BJ (cell line): ENCODE data around the gene SLC25A26. TPM values are rescaled to one million over a fixed set of nuclear protein-coding genes. Genes with fewer than 3 reads are reported as not detected.
"Not testable (repeated sequence)": the region's sequence is repeated elsewhere in the genome, so short reads cannot be mapped to it uniquely, and the experiment has no call there.

Experiments
- CTCF ChIA-PET: fragments of 350-600 bp; formaldehyde crosslinking; extraction: SDS; loops from one replicate; lab custom pipeline; 2021; ENCODE audit warnings: antibody characterized with exemption, inconsistent platforms; lab: Yijun Ruan, JAX
- POLR2A ChIA-PET: fragments of 300-600 bp; sonication (Branson Sonifier 250); formaldehyde crosslinking; extraction: SDS; loops from one replicate; lab custom pipeline; 2021; ENCODE audit warnings: antibody characterized with exemption; lab: Charles Lee
- DNase-seq: peaks from one replicate; pipeline ENCODE4 v3.0.0-alpha.2; 2011; ENCODE audit warnings: low read depth
- H3K27me3 ChIP-seq: 2 replicates; pipeline ENCODE4 v1.6.0; 2011; ENCODE audit warnings: low read length; ENCODE audit not compliant: control insufficient read depth, insufficient read depth
- H3K36me3 ChIP-seq: 2 replicates; pipeline ENCODE4 v1.5.1; 2011; ENCODE audit warnings: low read length; ENCODE audit not compliant: control insufficient read depth, insufficient read depth
- H3K4me3 ChIP-seq: 2 replicates; pipeline ENCODE4 v1.5.1; 2011; ENCODE audit warnings: low read depth, mild to moderate bottlenecking, control low read depth, low read length
- polyA plus RNA-seq: library from polyadenylated mRNA; depleted of rRNA; stranded (reverse); fragments of >200 nt; gene quantifications from 2 replicates; pipeline ENCODE4 v1.2.3, GENCODE V29; 2011
- TF ChIP-seq, protein P1 (sequence below): IDR thresholded peaks from 2 replicates; pipeline ENCODE4 v1.5.1; 2011; ENCODE audit warnings: low read depth, mild to moderate bottlenecking, control low read depth, inconsistent platforms, low read length, moderate library complexity; ENCODE audit not compliant: insufficient read depth

Gene SLC25A26
- polyA plus RNA-seq, 1 experiment: 29.5 TPM

- Histone ChIP-seq H3K36me3 (no peaks in the 10 kb centered on the region), H3K27me3 (no peaks in the 10 kb centered on the region), H3K4me3 (peak overlapping the region; percentile 83)
- DNase-seq: no peak
- POLR2A ChIA-PET: no interaction called here
- CTCF ChIA-PET: no interaction called here
- TF ChIP-seq, protein P1, sequence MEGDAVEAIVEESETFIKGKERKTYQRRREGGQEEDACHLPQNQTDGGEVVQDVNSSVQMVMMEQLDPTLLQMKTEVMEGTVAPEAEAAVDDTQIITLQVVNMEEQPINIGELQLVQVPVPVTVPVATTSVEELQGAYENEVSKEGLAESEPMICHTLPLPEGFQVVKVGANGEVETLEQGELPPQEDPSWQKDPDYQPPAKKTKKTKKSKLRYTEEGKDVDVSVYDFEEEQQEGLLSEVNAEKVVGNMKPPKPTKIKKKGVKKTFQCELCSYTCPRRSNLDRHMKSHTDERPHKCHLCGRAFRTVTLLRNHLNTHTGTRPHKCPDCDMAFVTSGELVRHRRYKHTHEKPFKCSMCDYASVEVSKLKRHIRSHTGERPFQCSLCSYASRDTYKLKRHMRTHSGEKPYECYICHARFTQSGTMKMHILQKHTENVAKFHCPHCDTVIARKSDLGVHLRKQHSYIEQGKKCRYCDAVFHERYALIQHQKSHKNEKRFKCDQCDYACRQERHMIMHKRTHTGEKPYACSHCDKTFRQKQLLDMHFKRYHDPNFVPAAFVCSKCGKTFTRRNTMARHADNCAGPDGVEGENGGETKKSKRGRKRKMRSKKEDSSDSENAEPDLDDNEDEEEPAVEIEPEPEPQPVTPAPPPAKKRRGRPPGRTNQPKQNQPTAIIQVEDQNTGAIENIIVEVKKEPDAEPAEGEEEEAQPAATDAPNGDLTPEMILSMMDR: no peak
Observed at GRCh38 chr3:66220066-66220465, 735 bp upstream of the SLC25A26 start.

- TF ChIP-seq, protein P1: no peak
- Histone ChIP-seq H3K36me3 (no peaks in the 10 kb centered on the region), H3K4me3 (no peak overlapping the region), H3K27me3 (no peaks in the 10 kb centered on the region)
- CTCF ChIA-PET: interaction anchor here (0.9 kb wide), 1 partner anchor 12 kb away, joined by 3 read pairs; no protein-coding TSS in a partner anchor
- no peak for DNase-seq
- POLR2A ChIA-PET: no interaction called here
Observed at GRCh38 chr3:66224220-66224619, 3.4 kb downstream of the SLC25A26 start.

DNA sequence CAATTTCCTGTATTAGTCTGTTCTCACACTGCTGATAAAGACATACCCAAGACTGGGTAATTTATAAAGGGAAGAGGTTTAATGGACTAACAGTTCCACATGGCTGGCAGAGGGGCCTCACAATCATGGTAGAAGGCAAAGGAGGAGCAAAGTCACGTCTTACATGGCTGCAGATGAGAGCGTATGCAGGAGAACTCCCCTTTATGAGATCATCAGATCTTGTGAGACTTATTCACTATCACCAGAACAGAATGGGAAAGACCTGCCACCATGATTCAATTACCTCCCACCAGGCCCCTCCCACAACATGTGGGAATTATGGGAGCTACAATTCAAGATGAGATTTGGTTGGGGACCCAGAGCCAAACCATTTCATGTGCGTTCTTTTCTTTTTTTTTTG is 5.3 kb downstream of the SLC25A26 start:
- CTCF ChIA-PET, H3K4me3 ChIP-seq, H3K36me3 ChIP-seq, H3K27me3 ChIP-seq, POLR2A ChIA-PET, DNase-seq: not testable (repeated sequence)

DNA sequence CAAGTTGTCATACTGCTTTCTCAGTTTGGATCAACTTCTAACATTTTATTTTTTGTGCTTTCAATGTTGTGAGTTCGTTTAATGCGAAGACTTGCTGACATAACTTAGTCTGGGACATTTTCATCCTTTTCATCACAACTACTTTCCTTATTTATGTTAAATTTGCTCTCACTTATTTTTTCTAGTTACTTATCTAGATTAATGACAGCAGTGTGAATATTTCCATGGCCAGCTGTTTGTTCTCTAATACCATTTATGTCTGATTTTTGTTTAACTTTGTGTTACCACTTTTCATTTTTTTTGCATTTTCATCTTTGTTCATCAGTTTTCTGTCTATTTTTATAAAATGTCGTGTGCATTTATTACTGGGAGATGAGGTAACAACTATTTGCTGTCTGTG is 6.2 kb downstream of the SLC25A26 start:
- no peak overlapping the region for H3K4me3 ChIP-seq
- ChIA-PET CTCF (no interaction called here), POLR2A (no interaction called here)
- H3K27me3 ChIP-seq: no peaks in the 10 kb centered on the region
- no peaks in the 10 kb centered on the region for H3K36me3 ChIP-seq
- no peak for DNase-seq
- TF ChIP-seq, protein P1: no peak

- Histone ChIP-seq H3K27me3 (no peaks in the 10 kb centered on the region), H3K36me3 (no peaks in the 10 kb centered on the region), H3K4me3 (no peak overlapping the region)
- ChIA-PET POLR2A (interaction anchor here (0.7 kb wide), 1 partner anchor 575 kb away, joined by 5 read pairs; no protein-coding TSS in a partner anchor), CTCF (no interaction called here)
- TF ChIP-seq, protein P1: no peak
- DNase-seq: no peak
Observed at GRCh38 chr3:66227915-66228314, 7.1 kb downstream of the SLC25A26 start.

- ChIA-PET POLR2A (interaction anchor here (0.7 kb wide), 1 partner anchor 574 kb away, joined by 5 read pairs; no protein-coding TSS in a partner anchor), CTCF (no interaction called here)
- no peak overlapping the region for H3K4me3 ChIP-seq
- no peak for DNase-seq
- H3K27me3 ChIP-seq: no peaks in the 10 kb centered on the region
- TF ChIP-seq, protein P1: no peak
- H3K36me3 ChIP-seq: no peaks in the 10 kb centered on the region
Observed at GRCh38 chr3:66228707-66229106, 7.9 kb downstream of the SLC25A26 start.
